ENCODE data around the gene RALGAPA2.

DNA sequence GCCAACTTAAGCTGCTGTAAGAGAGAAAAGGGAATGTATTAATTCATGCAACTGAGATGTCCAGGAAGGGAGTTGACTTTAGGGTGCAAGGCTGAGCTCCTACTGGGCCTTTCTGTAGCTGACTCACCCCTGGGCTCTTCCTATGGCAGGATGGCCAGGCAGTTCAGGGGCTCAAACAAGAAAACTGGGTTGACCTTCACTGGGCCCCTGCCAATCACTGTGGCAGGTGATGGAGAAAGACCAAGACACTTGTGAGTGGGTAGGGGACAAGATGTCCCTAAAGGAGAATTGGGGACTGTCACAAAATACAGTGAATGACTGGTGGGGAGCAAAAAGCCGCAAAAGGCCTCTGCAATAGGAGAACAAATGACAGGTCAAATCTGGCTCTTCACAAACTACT is 21.5 kb upstream of the RALGAPA2 start:
- TF ChIP-seq, protein P1, sequence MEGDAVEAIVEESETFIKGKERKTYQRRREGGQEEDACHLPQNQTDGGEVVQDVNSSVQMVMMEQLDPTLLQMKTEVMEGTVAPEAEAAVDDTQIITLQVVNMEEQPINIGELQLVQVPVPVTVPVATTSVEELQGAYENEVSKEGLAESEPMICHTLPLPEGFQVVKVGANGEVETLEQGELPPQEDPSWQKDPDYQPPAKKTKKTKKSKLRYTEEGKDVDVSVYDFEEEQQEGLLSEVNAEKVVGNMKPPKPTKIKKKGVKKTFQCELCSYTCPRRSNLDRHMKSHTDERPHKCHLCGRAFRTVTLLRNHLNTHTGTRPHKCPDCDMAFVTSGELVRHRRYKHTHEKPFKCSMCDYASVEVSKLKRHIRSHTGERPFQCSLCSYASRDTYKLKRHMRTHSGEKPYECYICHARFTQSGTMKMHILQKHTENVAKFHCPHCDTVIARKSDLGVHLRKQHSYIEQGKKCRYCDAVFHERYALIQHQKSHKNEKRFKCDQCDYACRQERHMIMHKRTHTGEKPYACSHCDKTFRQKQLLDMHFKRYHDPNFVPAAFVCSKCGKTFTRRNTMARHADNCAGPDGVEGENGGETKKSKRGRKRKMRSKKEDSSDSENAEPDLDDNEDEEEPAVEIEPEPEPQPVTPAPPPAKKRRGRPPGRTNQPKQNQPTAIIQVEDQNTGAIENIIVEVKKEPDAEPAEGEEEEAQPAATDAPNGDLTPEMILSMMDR (IDR thresholded peaks at IDR 0.05), result no peak
- no peak for TF ChIP-seq POLR2AphosphoS5 (IDR thresholded peaks at IDR 0.05)
- no peak for TF ChIP-seq POLR2A (IDR thresholded peaks at IDR 0.05)
- TF ChIP-seq EP300 (IDR thresholded peaks at IDR 0.05), result no peak
